IPS-20b (cell line): Measurements from ENCODE around the gene TEX38.
"Not testable (repeated sequence)": the region's sequence is repeated elsewhere in the genome, so short reads cannot be mapped to it uniquely, and the experiment has no call there.

Experiments
- H3K27ac ChIP-seq: one replicate; pipeline ENCODE4 v1.5.1; 2013; ENCODE audit warnings: low read length
- H3K27me3 ChIP-seq: 2 replicates; pipeline ENCODE4 v1.6.1; 2013; ENCODE audit warnings: mild to moderate bottlenecking, low read length, inconsistent platforms; ENCODE audit not compliant: insufficient read depth
- H3K36me3 ChIP-seq: 2 replicates; pipeline ENCODE4 v1.6.1; 2013; ENCODE audit warnings: low read depth, mild to moderate bottlenecking, inconsistent platforms, low read length, moderate library complexity; ENCODE audit not compliant: insufficient read depth
- H3K4me1 ChIP-seq: 2 replicates; pipeline ENCODE4 v1.6.1; 2013; ENCODE audit warnings: mild to moderate bottlenecking, control low read depth, inconsistent platforms, low read length, moderate library complexity; ENCODE audit not compliant: insufficient read depth
- H3K4me3 ChIP-seq: 2 replicates; pipeline ENCODE4 v1.5.1; 2013; ENCODE audit warnings: mild to moderate bottlenecking, low read length, inconsistent platforms
- H3K9ac ChIP-seq: 2 replicates; pipeline ENCODE4 v1.6.1; 2013; ENCODE audit warnings: low read depth, mild to moderate bottlenecking, inconsistent platforms, low read length, moderate library complexity
- H3K9me3 ChIP-seq: 2 replicates; pipeline ENCODE4 v1.6.1; 2013; ENCODE audit warnings: mild to moderate bottlenecking, low read depth, low read length, inconsistent platforms; ENCODE audit not compliant: insufficient read depth

The TEX38 gene

DNA sequence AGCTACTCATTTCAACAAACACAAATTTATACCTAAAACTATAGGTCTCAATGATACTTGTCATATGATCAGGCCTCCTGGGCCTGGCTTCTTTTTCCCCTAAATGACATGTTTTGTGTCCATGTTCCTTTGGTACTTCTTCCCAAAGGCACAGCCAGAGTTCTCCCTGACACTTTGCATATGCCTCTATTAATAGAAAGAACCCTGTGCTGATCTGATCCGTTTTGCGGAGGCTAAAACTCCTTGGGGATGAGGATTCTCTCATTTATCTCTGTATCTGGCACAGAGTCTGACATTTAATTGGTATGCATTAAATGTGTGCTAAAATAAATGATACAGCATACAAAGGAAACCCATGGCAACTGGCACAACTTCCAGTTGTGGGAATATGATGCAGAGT lies 15.0 kb upstream of the TEX38 start:
- no peak overlapping the region for H3K9ac ChIP-seq

DNA sequence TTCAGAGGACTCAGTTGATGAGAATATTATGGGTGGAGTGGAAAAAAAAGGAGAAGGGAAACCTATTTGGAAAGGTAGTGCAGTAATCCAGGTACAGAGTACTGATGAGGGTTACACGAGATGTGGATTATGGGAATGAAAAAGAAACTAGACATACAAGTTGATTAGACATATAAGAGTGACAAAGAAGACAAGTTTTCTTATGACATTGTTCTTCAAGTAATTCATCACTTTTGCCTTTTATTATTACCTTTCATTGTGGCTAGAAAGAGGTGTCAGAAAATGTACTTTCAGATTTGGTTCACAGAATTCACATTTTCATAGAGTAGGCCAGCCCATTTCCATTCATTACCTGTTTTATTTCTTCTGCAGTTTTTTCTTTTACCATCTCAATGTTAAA lies 13.9 kb upstream of the TEX38 start:
- H3K9me3 ChIP-seq: no peaks in the 10 kb centered on the region
- no peaks in the 10 kb centered on the region for H3K27me3 ChIP-seq
- peaks cover 58% of the 10 kb centered on the region for H3K36me3 ChIP-seq

More for the DNA sequence above, 15.0 kb upstream of the TEX38 start:
- Histone ChIP-seq H3K36me3 (peaks cover 69% of the 10 kb centered on the region), H3K9me3 (no peaks in the 10 kb centered on the region), H3K4me1 (no peaks in the 10 kb centered on the region), H3K4me3 (no peak overlapping the region), H3K27me3 (no peaks in the 10 kb centered on the region), H3K27ac (no peak overlapping the region)

DNA sequence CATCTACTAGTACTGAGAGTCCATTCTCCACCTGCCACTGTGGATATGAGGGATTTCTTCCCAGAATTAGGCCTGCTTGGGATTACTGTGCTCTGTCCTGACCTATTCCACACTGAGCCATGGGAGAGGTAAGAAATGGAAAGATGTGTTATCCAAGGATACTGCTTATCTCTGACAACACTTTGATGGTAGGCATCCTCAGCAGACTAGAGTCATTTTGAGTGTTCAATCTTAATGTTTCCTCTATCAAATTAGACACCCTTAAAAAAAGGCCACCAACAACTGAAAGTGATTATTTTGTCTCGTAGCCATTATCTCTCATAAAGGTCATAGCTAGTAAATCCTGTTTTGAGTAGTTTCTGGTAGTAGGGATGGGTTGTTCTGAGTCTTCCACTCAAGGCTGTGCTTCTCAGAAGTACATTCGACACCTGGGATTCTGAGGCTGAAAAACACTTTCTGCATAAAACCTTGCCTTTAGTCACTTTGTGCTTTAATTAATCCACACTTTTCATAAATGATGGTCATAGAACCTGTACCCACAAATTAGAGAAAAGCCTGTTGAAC lies 12.3 kb upstream of the TEX38 start:
- Histone ChIP-seq H3K4me1 (no peaks in the 10 kb centered on the region), H3K4me3 (no peak overlapping the region), H3K27me3 (no peaks in the 10 kb centered on the region), H3K9ac (no peak overlapping the region), H3K36me3 (peaks cover 55% of the 10 kb centered on the region), H3K27ac (no peak overlapping the region), H3K9me3 (no peaks in the 10 kb centered on the region)

More for the DNA sequence above, 13.9 kb upstream of the TEX38 start:
- H3K4me1 ChIP-seq: no peaks in the 10 kb centered on the region
- no peak overlapping the region for H3K27ac ChIP-seq
- H3K9ac ChIP-seq: no peak overlapping the region
- H3K4me3 ChIP-seq: no peak overlapping the region

DNA sequence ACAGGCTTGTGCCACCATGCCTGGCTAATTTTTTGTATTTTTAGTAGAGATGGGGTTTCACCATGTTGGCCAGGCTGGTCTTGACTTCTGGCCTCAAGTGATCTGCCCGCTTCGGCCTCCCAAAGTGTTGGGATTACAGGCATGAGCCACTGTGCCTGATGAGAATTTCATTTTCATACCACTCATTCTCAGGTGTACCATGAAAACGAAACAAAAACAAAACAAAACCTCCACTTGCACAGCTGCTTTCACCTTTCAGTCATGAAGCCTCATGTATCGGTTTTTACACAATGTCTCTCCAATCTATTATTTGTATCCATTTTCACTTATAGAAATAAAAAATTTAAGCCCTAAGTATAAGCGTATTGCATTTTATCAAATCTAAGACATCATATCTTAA lies 11.5 kb upstream of the TEX38 start:
- H3K9me3 ChIP-seq, H3K9ac ChIP-seq, H3K4me3 ChIP-seq, H3K27ac ChIP-seq, H3K27me3 ChIP-seq, H3K4me1 ChIP-seq: not testable (repeated sequence)
- peaks cover 56% of the 10 kb centered on the region for H3K36me3 ChIP-seq

DNA sequence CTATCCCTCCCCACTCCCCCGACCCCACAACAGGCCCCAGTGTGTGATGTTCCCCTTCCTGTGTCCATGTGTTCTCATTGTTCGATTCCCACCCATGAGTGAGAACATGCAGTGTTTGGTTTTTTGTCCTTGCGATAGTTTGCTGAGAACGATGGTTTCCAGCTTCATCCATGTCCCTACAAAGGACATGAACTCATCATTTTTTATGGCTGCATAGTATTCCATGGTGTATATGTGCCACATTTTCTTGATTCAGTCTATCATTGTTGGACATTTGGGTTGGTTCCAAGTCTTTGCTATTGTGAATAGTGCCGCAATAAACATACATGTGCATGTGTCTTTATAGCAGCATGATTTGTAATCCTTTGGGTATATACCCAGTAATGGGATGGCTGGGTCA lies 8.7 kb upstream of the TEX38 start:
- Histone ChIP-seq H3K36me3 (peaks cover 30% of the 10 kb centered on the region), H3K4me1 (peaks cover 19% of the 10 kb centered on the region)
- not testable (repeated sequence) for H3K27ac ChIP-seq, H3K27me3 ChIP-seq, H3K4me3 ChIP-seq, H3K9ac ChIP-seq, H3K9me3 ChIP-seq

DNA sequence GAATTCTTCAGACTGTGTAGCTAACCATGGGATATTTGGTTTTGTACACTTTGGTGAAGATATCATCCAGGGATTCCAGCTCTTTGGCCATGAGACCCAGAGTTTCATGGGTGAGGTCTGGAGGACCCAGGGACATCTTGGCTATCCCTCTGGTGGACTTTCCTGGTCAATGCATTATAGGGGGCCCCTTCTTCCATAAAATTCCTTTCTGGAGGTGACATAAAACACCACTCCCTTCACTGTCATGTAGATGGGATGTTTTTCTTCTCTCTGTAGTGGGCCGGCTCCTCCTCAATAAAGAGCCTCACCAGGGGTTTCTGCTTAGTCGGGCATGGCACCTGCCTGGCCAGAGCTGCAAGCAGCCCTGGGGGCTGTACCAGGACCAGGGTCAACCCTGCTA lies 5.7 kb upstream of the TEX38 start:
- 0 out of 2 replicates have a peak, but pooled peaks cover 5% of the 10 kb centered on the region for H3K27me3 ChIP-seq
- H3K9ac ChIP-seq: 0 out of 2 replicates have a peak overlapping the region, but pooled peaks have one; percentile 84
- H3K27ac ChIP-seq: no peak overlapping the region
- H3K4me3 ChIP-seq: peak overlapping the region; percentile 93; the same call in 1 of the 2 replicates
- H3K4me1 ChIP-seq: peaks cover 23% of the 10 kb centered on the region
- peaks cover 19% of the 10 kb centered on the region for H3K36me3 ChIP-seq
- no peaks in the 10 kb centered on the region for H3K9me3 ChIP-seq

DNA sequence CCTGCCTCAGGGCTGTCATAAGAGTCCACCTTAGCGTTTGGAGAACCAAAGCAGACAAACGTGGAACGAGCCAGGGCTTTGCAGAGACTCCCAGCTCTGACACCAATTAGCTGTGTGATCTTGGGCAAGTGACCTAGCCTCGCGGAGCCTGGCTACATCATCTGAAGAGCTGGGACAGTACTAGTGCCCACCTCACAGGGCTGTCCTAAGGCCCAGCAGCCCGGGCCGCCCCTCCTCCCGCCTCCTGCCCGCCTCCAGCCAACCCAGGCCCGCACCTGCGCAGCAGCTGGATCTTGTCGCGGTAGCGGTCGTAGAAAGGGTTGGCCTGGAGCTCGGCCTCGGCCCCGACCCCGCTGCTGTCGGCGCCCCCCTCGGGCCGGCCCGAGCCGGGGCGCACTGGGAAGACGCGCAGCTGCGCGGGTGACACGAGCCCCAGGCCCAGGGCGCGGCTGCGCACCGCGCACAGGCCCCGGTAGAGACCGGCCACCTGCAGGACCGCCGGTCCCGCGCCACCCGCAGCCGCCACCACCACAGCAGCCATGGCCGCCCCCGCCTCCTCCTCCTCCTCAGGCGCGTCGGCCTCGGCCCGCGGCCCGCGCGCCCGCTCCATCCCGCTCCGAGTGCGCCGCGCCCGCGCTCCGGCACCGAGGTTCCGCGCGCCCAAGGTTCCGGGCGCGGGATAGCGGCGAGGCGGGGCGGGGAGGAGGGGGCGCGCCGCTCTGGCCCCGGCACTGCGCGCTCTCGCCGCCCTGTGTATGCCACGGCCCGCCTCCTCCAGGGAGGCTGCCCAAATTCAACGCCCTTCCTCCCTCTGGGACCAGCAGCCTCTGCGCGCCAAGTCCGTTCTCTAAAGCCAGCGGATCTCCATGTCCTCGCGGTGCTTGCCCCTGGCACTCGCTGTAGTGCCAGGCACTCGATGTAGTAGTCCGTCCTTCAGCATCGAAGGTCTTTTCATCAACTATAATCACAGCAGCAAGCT lies 3.6 kb upstream of the TEX38 start, which contains the start of gene ATPAF1:
Gene ATPAF1, minus strand, starts transcription at position 583 of the 979 bp plus-strand sequence. Its CDS starts 42 bp downstream, at position 541.
- Histone ChIP-seq H3K9me3 (no peaks in the 10 kb centered on the region), H3K4me1 (peaks cover 23% of the 10 kb centered on the region), H3K27ac (no peak within 1 kb of the TSS)

DNA sequence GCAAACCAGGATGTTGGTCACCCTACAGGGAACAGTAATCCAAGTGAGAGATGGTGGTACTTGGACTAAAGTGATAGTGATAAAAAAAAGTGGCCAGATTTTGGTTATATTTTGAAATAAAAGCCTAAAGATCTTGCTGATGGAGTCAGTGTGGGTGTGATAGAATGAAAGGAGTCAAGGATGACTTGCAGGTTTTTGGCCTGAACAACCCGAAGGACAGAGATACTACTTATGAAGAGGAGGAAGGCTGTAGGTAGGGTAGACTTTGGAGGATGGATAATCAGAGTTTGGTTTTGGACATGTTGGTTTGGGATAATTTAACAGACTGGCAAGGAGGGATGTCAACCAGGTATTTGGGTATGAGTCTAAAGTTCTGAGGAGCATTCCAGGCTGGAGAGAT lies 1.5 kb upstream of the TEX38 start:
- H3K9me3 ChIP-seq: no peaks in the 10 kb centered on the region
- 0 out of 2 replicates have a peak, but pooled peaks cover 5% of the 10 kb centered on the region for H3K27me3 ChIP-seq
- no peak overlapping the region for H3K4me3 ChIP-seq
- peaks cover 24% of the 10 kb centered on the region for H3K4me1 ChIP-seq
- H3K27ac ChIP-seq: no peak overlapping the region
- H3K9ac ChIP-seq: no peak overlapping the region
- H3K36me3 ChIP-seq: peaks cover 5% of the 10 kb centered on the region; the same call in 1 of the 2 replicates

More for the DNA sequence above, 3.6 kb upstream of the TEX38 start, which contains the start of gene ATPAF1:
- H3K27me3 ChIP-seq: 0 out of 2 replicates have a peak, but pooled peaks cover 5% of the 10 kb centered on the region
- peak within 1 kb of the TSS; percentile 84 for H3K9ac ChIP-seq
- H3K4me3 ChIP-seq: peak within 1 kb of the TSS; percentile 93
- H3K36me3 ChIP-seq: peaks cover 19% of the 10 kb centered on the region

DNA sequence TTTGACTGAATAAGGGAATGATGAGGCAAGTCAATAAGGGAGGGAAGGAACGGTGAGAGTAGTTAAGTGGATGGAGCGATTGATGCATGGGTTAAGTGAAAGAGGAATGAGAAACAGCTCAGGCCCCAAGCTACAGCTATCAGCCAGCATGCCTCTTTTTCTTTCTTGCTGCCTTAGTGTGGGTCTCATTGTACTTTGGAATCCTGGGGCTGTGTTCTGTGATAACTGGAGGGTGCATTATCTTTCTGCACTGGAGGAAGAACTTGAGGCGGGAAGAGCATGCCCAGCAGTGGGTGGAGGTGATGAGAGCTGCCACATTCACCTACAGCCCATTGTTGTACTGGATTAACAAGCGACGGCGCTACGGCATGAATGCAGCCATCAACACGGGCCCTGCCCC lies 1.0 kb downstream of the TEX38 start:
- Histone ChIP-seq H3K4me1 (peaks cover 24% of the 10 kb centered on the region; the same call in 1 of the 2 replicates), H3K27me3 (0 out of 2 replicates have a peak, but pooled peaks cover 5% of the 10 kb centered on the region), H3K9ac (no peak overlapping the region), H3K4me3 (no peak overlapping the region), H3K9me3 (no peaks in the 10 kb centered on the region), H3K27ac (no peak overlapping the region), H3K36me3 (peaks cover 25% of the 10 kb centered on the region; the same call in 1 of the 2 replicates)

DNA sequence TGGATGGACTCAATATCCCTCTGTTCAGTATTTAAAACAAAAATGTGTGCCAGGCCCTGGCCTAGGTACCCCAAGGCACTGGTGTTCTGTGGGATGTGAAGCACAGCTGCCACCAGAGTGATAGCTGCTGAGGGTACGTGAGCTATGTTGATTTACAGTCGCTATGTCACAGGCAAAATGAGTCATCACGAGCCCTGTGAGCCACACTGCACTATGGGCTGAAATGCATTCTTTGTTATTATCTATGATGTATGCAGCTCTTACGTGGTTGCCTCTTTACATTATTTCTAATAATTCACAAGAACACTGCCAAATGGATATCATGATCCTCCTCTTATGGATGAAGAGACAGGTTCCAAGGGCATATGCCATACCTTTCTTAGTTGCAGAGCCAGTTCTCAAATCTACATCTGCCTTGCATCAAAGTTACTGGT lies 2.1 kb downstream of the TEX38 start:
- no peak overlapping the region for H3K4me3 ChIP-seq
- 0 out of 2 replicates have a peak, but pooled peaks cover 5% of the 10 kb centered on the region for H3K27me3 ChIP-seq
- no peak overlapping the region for H3K9ac ChIP-seq
- no peak overlapping the region for H3K27ac ChIP-seq
- H3K36me3 ChIP-seq: peaks cover 33% of the 10 kb centered on the region
- peaks cover 24% of the 10 kb centered on the region; the same call in 1 of the 2 replicates for H3K4me1 ChIP-seq
- H3K9me3 ChIP-seq: no peaks in the 10 kb centered on the region

DNA sequence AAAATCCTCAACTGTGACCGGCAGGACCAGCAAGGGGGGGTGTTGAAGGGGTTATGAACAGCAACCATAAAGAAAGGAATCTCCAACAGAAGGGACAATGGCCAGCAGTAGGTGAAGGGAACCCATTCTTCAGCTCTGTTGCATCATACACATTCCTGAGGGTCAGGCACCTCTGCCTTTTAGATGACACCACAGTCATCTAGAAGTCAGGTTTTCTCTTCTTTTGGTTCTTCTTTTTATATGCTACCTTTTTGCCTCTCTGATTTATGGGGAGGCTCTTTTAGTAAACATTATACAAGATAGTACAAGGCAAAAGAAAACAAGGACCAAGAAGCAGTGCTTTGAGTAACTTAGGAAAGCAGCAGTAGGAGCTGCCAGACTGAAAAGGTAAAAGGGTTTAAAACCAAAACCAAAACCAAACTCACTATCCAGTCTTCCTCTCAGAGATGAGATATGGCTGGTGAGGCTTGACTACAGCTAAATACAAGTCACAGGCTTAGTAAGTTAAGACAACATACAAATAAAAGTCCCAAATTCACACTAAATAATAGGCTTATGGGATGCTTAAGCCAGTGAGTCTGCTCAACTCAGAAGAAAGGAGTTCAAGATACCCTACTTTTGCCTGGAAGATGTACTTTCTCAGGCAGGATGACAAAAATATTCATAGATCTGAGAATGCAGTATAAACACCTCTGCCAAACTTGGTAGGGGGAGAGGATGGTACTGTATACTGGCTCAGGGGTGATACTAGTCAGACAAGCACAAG lies 4.1 kb downstream of the TEX38 start:
- peak overlapping the region; percentile 20; the same call in 1 of the 2 replicates for H3K9ac ChIP-seq
- H3K27me3 ChIP-seq: no peaks in the 10 kb centered on the region
- no peak overlapping the region for H3K27ac ChIP-seq
- no peak overlapping the region for H3K4me3 ChIP-seq
- peaks cover 45% of the 10 kb centered on the region for H3K36me3 ChIP-seq
- H3K4me1 ChIP-seq: peaks cover 23% of the 10 kb centered on the region; the same call in 1 of the 2 replicates
- H3K9me3 ChIP-seq: no peaks in the 10 kb centered on the region
